Measurements from ENCODE around the gene ATXN1. TPM values are rescaled to one million over a fixed set of nuclear protein-coding genes. Genes with fewer than 3 reads are reported as not detected.

ATXN1 gene
- total RNA-seq = 10 to 100 TPM; 40.7 to 43.4 TPM

GRCh38 chr6:16760516-16761470 is at the start of gene ATXN1:
Gene ATXN1, minus strand, starts transcription at chr6:16761460.

